H9 (cell line): ENCODE results near the gene CCIN. TPM values are rescaled to one million over a fixed set of nuclear protein-coding genes. Genes with fewer than 3 reads are reported as not detected.

Experiments
- DNase-seq: peaks from one replicate; pipeline ENCODE4 v3.0.0-alpha.2; 2017
- H2AFZ ChIP-seq: one replicate; pipeline ENCODE4 v1.6.1; 2013; ENCODE audit warnings: mild to moderate bottlenecking, low read length, control low read depth, moderate library complexity
- H2AK5ac ChIP-seq: 2 replicates; pipeline ENCODE4 v1.6.1; 2013; ENCODE audit warnings: low read length, control low read depth, mixed read lengths; ENCODE audit not compliant: insufficient read length
- H2BK120ac ChIP-seq: one replicate; pipeline ENCODE4 v1.6.1; 2013; ENCODE audit warnings: low read depth, mild to moderate bottlenecking, low read length, control low read depth, inconsistent platforms; ENCODE audit not compliant: poor library complexity, severe bottlenecking
- H2BK12ac ChIP-seq: 2 replicates; pipeline ENCODE4 v1.6.1; 2013; ENCODE audit warnings: low read length, control low read depth, mixed read lengths, low read depth; ENCODE audit not compliant: insufficient read length
- H2BK15ac ChIP-seq: 2 replicates; pipeline ENCODE4 v1.6.1; 2013; ENCODE audit warnings: low read depth, low read length, control low read depth
- H2BK20ac ChIP-seq: one replicate; pipeline ENCODE4 v1.6.1; 2013; ENCODE audit warnings: low read depth, mild to moderate bottlenecking, low read length, control low read depth, inconsistent platforms; ENCODE audit not compliant: poor library complexity, severe bottlenecking
- H2BK5ac ChIP-seq: 2 replicates; pipeline ENCODE4 v1.6.1; 2013; ENCODE audit warnings: low read length, control low read depth, mixed read lengths; ENCODE audit not compliant: insufficient read length
- H3K14ac ChIP-seq: 2 replicates; pipeline ENCODE4 v1.6.1; 2013; ENCODE audit warnings: low read length, control low read depth; ENCODE audit not compliant: insufficient read depth
- H3K18ac ChIP-seq: 2 replicates; pipeline ENCODE4 v1.6.1; 2013; ENCODE audit warnings: low read depth, mild to moderate bottlenecking, mixed read lengths, low read length, control low read depth; ENCODE audit not compliant: insufficient read length
- H3K23ac ChIP-seq: 2 replicates; pipeline ENCODE4 v1.6.1; 2013; ENCODE audit warnings: low read length, control low read depth, mixed read lengths, low read depth; ENCODE audit not compliant: insufficient read length
- H3K23me2 ChIP-seq: 2 replicates; pipeline ENCODE4 v1.6.1; 2013; ENCODE audit warnings: low read depth, mild to moderate bottlenecking, mixed read lengths, low read length, control low read depth; ENCODE audit not compliant: insufficient read length, poor library complexity, severe bottlenecking
- H3K27ac ChIP-seq: 2 replicates; pipeline ENCODE4 v1.5.1; 2013; ENCODE audit warnings: low read length, control low read depth, mixed read lengths, low read depth; ENCODE audit not compliant: insufficient read length
- H3K27me3 ChIP-seq: 2 replicates; pipeline ENCODE4 v1.6.1; 2013; ENCODE audit warnings: low read length, control low read depth, inconsistent platforms; ENCODE audit not compliant: insufficient read depth
- H3K4ac ChIP-seq: 2 replicates; pipeline ENCODE4 v1.6.1; 2013; ENCODE audit warnings: low read depth, mild to moderate bottlenecking, control low read depth, inconsistent platforms, low read length, moderate library complexity
- H3K4me1 ChIP-seq: 2 replicates; pipeline ENCODE4 v1.6.1; 2013; ENCODE audit warnings: low read length, control low read depth, inconsistent platforms; ENCODE audit not compliant: insufficient read depth
- H3K4me2 ChIP-seq: 2 replicates; pipeline ENCODE4 v1.6.1; 2013; ENCODE audit warnings: low read length, control low read depth, mixed read lengths; ENCODE audit not compliant: insufficient read length, insufficient read depth
- H3K56ac ChIP-seq: 2 replicates; pipeline ENCODE4 v1.6.1; 2013; ENCODE audit warnings: low read depth, mild to moderate bottlenecking, mixed read lengths, low read length, control low read depth; ENCODE audit not compliant: insufficient read length
- H3K79me1 ChIP-seq: 2 replicates; pipeline ENCODE4 v1.6.1; 2013; ENCODE audit warnings: low read depth, mild to moderate bottlenecking, moderate library complexity, low read length, control low read depth, inconsistent platforms; ENCODE audit not compliant: insufficient read depth, poor library complexity, severe bottlenecking
- H3K79me2 ChIP-seq: 2 replicates; pipeline ENCODE4 v1.6.1; 2013; ENCODE audit warnings: low read length, control low read depth, inconsistent platforms; ENCODE audit not compliant: insufficient read depth
- H3K9ac ChIP-seq: 2 replicates; pipeline ENCODE4 v1.6.1; 2013; ENCODE audit warnings: low read length, control low read depth, mixed read lengths; ENCODE audit not compliant: insufficient read length; ENCODE audit errors: extremely low read depth
- H3K9me3 ChIP-seq: one replicate; pipeline ENCODE4 v1.6.1; 2013; ENCODE audit warnings: low read depth, low read length, inconsistent platforms; ENCODE audit not compliant: control insufficient read depth
- H3T11ph ChIP-seq: one replicate; pipeline ENCODE4 v1.6.1; 2013; ENCODE audit warnings: mild to moderate bottlenecking, low read length, control low read depth, inconsistent platforms
- H4K20me1 ChIP-seq: one replicate; pipeline ENCODE4 v1.6.1; 2013; ENCODE audit not compliant: control insufficient read depth, insufficient read length, insufficient read depth
- H4K5ac ChIP-seq: 2 replicates; pipeline ENCODE4 v1.6.1; 2013; ENCODE audit warnings: low read depth, mild to moderate bottlenecking, mixed read lengths, low read length, control low read depth; ENCODE audit not compliant: insufficient read length
- H4K8ac ChIP-seq: replicated peaks from 2 replicates; pipeline ENCODE4 v1.6.1; 2013; ENCODE audit warnings: low read length, control low read depth, mixed read lengths, low read depth; ENCODE audit not compliant: insufficient read length
- H4K91ac ChIP-seq: 2 replicates; pipeline ENCODE4 v1.6.1; 2013; ENCODE audit warnings: low read depth, mild to moderate bottlenecking, moderate library complexity, mixed read lengths, low read length, control low read depth; ENCODE audit not compliant: insufficient read length
- H3K27ac Mint-ChIP-seq, 3 experiments: 2 replicates in 2 of 3; 3 replicates in 1 of 3; pipeline ENCODE4 v1.8.0; 2020 to 2021; ENCODE audit warnings: mixed read lengths in 3 of 3, mild to moderate bottlenecking in 1 of 3, moderate library complexity in 1 of 3
- H3K27me3 Mint-ChIP-seq: 2 replicates; pipeline ENCODE4 v1.8.0; 2021; ENCODE audit warnings: low read depth, mild to moderate bottlenecking, moderate library complexity, mixed read lengths
- H3K36me3 Mint-ChIP-seq, 3 experiments: 2 replicates in 2 of 3; 3 replicates in 1 of 3; pipeline ENCODE4 v1.8.0; 2020 to 2021; ENCODE audit warnings: low read depth in 3 of 3, mixed read lengths in 3 of 3; ENCODE audit not compliant: insufficient read depth in 1 of 3
- H3K4me1 Mint-ChIP-seq, 2 experiments: 2 replicates each; pipeline ENCODE4 v1.8.0; 2020; ENCODE audit warnings: mixed read lengths in 2 of 2
- H3K4me3 Mint-ChIP-seq, 2 experiments: 2 replicates in 1 of 2; 3 replicates in 1 of 2; pipeline ENCODE4 v1.8.0; 2020 to 2021; ENCODE audit warnings: mild to moderate bottlenecking in 2 of 2, mixed read lengths in 2 of 2, moderate library complexity in 1 of 2
- H3K9me3 Mint-ChIP-seq, 2 experiments: 2 replicates in 1 of 2; 3 replicates in 1 of 2; pipeline ENCODE4 v1.8.0; 2020; ENCODE audit warnings: mild to moderate bottlenecking in 2 of 2, mixed read lengths in 2 of 2, moderate library complexity in 1 of 2
- CTCF ChIP-seq: fragments of 200-600 bp; sonication (generic); conservative IDR thresholded peaks from 3 replicates; pipeline ENCODE4 v1.8.0; 2021; ENCODE audit warnings: antibody characterized with exemption, mild to moderate bottlenecking
- WGBS: extraction: QIAGEN DNeasy Blood & Tissue Kit; methylation state at CpG from one replicate; pipeline ENCODE4 v1.1.7; 2013; ENCODE audit warnings: missing lambda C conversion rate, low lambda C conversion rate, mixed read lengths; ENCODE audit not compliant: insufficient read length; ENCODE audit errors: extremely low coverage; 5-methylcytosine and 5-hydroxymethylcytosine counted together
- total RNA-seq: library from RNA; stranded (reverse); gene quantifications from 2 replicates; pipeline ENCODE4 v1.2.1, GENCODE V29; 2021

The CCIN gene
- total RNA-seq, 1 experiment from 2014 or later = not detected

DNA sequence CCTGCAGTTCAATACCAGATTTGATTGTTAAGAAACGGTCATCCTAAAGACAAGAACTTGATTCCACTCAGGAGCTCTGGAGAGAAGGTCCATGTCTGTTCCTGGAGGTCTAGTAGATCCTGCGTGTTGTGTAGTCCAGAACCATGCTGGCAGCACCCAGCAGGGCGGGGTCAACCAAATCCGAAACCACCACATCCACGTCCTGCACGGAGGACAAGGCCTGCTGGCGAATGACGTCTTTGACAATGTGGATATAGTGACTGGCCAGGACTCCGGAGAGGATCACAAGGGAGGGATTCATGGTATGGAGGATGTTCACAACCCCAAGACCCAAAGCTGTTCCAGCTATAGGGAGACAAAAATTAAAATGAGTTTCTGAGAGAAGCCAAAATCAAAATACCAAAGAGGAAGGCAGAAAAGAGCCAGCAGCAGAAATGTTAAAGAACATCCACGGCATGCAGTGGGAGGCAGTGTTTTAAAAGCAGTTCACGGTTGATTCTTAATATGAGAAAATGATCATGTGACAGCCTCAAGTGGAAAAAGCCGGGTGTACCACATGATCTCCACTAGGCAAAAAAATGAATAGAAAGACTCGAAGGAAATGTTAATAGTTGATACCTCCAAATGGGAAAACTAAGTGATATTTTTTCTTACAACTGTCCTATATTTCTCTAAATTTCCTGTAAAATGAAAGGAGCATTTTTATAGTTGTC lies 48.2 kb downstream of the CCIN start:
- Mint-ChIP-seq H3K27ac (no peak overlapping the region; a peak in 1 of 7 replicates), H3K4me3 (no peak overlapping the region), H3K27me3 (no peaks in the 10 kb centered on the region), H3K36me3 (peaks cover 22 to 68% (median 48%) of the 10 kb centered on the region in 3 experiments; a peak in 6 of 7 replicates), H3K4me1 (no peaks in the 10 kb centered on the region), H3K9me3 (no peaks in the 10 kb centered on the region; a peak in 1 of 5 replicates)
- Histone ChIP-seq H2AFZ (no peak overlapping the region), H3K79me1 (no peaks in the 10 kb centered on the region), H3K14ac (no peak overlapping the region), H2BK120ac (no peak overlapping the region), H3T11ph (no peak overlapping the region), H2BK15ac (no peak overlapping the region), H3K27me3 (no peaks in the 10 kb centered on the region), H3K27ac (no peak overlapping the region), H4K8ac (no peak overlapping the region), H4K91ac (no peak overlapping the region), H2BK12ac (no peak overlapping the region), H3K9me3 (no peaks in the 10 kb centered on the region), H3K18ac (no peak overlapping the region), H3K4me2 (no peak overlapping the region), H3K4ac (no peak overlapping the region), H2AK5ac (no peak overlapping the region), H4K5ac (no peak overlapping the region), H3K4me1 (no peaks in the 10 kb centered on the region), H3K79me2 (no peaks in the 10 kb centered on the region), H3K23ac (no peak overlapping the region), H3K56ac (no peak overlapping the region), H3K9ac (no peak overlapping the region), H2BK20ac (no peak overlapping the region), H4K20me1 (peaks cover 2% of the 10 kb centered on the region), H2BK5ac (no peak overlapping the region), H3K23me2 (no peaks in the 10 kb centered on the region)
- WGBS = no CpG with 5 or more reads among the region's 13 CpGs
- TF ChIP-seq CTCF = no peak
- DNase-seq = no peak
